Right lobe of liver (tissue), 6 donors: ENCODE measurements around the gene SCRN1. TPM values are rescaled to one million over a fixed set of nuclear protein-coding genes. Genes with fewer than 3 reads are reported as not detected.

Source experiments
- ATAC-seq, 4 donors: fragments of 200-7000 bp; cut with Tn5 transposase; one replicate each; pipeline ENCODE4 v1.9.1; 2020; ENCODE audit warnings: mild to moderate bottlenecking in 4 of 4, moderate library complexity in 4 of 4
- DNase-seq, 3 donors: peaks; one replicate each; pipeline ENCODE4 v3.0.0-alpha.2; 2020
- H3K27ac ChIP-seq, 3 donors: fragments of 200-600 bp; one replicate each; pipeline ENCODE4 v1.8.0; 2022
- H3K27me3 ChIP-seq, 2 donors: fragments of 200-600 bp; one replicate each; pipeline ENCODE4 v1.8.0; 2022
- H3K36me3 ChIP-seq, 4 donors: fragments of 200-600 bp; sonication (generic) in 1 of 4; one replicate each; pipeline versions ENCODE4 v1.5.1 to v1.8.0; 2017 to 2022; ENCODE audit warnings: control low read depth in 1 of 4
- H3K4me1 ChIP-seq, 4 donors: fragments of 200-600 bp; sonication (generic) in 1 of 4; one replicate each; pipeline versions ENCODE4 v1.5.1 to v1.8.0; 2017 to 2022; ENCODE audit warnings: control low read depth in 1 of 4
- H3K4me3 ChIP-seq, 3 donors: fragments of 200-600 bp; one replicate each; pipeline ENCODE4 v1.8.0; 2022
- H3K9me3 ChIP-seq, 4 donors: fragments of 200-600 bp; sonication (generic) in 1 of 4; one replicate each; pipeline versions ENCODE4 v1.5.1 to v1.8.0; 2017 to 2022; ENCODE audit warnings: control low read depth in 1 of 4
- POLR2A ChIP-seq: fragments of 450-650 bp; IDR thresholded peaks from one replicate; pipeline ENCODE4 v1.6.1; 2017; ENCODE audit warnings: antibody characterized with exemption, mild to moderate bottlenecking
- WGBS: methylation state at CpG from one replicate; pipeline ENCODE4 v1.1.6; 2018; ENCODE audit warnings: low coverage, low lambda C conversion rate; ENCODE audit not compliant: insufficient coverage; ENCODE audit errors: missing lambda C conversion rate; 5-methylcytosine and 5-hydroxymethylcytosine counted together
- intact Hi-C, 2 donors: fragments of 100-400 bp; cut with DNase I; formaldehyde crosslinking; loops; one replicate each; pipeline versions ENCODE4 v1.11.2 to v1.14.1; 2022
- total RNA-seq, 6 experiments: library from RNA; depleted of rRNA in 2 of 6; stranded (reverse); fragments of >200 nt in 2 of 6; fragmentation: NEBNext Ultra II Directional in 3 of 6; extraction: Animal tissue kit (Norgen Biotek cat#: 25700) in 3 of 6; gene quantifications; one replicate each; pipeline versions ENCODE4 v1.1.0 to v1.2.4, GENCODE V29; 2016 to 2023
- TF ChIP-seq, protein P1 (sequence below), 4 donors: fragments of 200-600 bp in 3 of 4; fragments of 450-650 bp in 1 of 4; IDR thresholded peaks; one replicate each; pipeline versions ENCODE4 v1.5.1 to v1.8.0; 2016 to 2022; ENCODE audit warnings: antibody characterized with exemption in 4 of 4, mild to moderate bottlenecking in 2 of 4
- donor health status: DM: no; HTN: yes; CAD: no.
- donor health status: DM: no; HTN: no; CAD: no.
- donor health status: DM: no; HTN: no; CAD: no.
- donor health status: DM: no; HTN: yes; CAD: no.
- donor health status: DM: no; HTN: yes; CAD: no.

Gene SCRN1
- total RNA-seq, 6 experiments from 2014 or later, result 1.3 to 2.9 (median 2.0) TPM

DNA sequence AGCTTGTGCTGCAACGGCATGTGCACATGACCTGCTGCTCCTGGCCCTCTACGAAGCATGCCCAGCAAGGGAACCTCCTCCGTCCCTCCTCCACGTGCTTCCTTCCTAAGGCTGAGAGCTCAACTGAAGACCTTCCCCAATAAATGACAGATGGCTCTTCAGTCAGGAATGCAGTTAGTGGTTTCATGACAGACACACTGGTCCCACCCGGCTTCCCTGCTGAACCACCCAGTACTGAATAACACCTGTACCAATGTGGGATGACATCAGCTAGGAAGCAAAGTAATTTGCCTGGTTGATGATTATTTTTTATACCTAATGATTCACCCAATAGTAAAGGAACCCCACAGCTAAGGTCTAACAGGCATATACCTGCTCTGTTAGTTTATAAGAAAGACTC is 69.1 kb downstream of the SCRN1 start:
- Histone ChIP-seq H3K9me3 (no peaks in the 10 kb centered on the region), H3K4me3 (no peak overlapping the region), H3K4me1 (peaks cover 0 to 1% (median 0%) of the 10 kb centered on the region in 4 donors), H3K27ac (no peak overlapping the region), H3K36me3 (no peaks in the 10 kb centered on the region), H3K27me3 (no peaks in the 10 kb centered on the region)
- intact Hi-C loops, result loop anchor here in 1 of 2 donors (10.0 kb wide), 1 partner anchor 166 kb away; no protein-coding TSS in a partner anchor
- TF ChIP-seq, protein P1, sequence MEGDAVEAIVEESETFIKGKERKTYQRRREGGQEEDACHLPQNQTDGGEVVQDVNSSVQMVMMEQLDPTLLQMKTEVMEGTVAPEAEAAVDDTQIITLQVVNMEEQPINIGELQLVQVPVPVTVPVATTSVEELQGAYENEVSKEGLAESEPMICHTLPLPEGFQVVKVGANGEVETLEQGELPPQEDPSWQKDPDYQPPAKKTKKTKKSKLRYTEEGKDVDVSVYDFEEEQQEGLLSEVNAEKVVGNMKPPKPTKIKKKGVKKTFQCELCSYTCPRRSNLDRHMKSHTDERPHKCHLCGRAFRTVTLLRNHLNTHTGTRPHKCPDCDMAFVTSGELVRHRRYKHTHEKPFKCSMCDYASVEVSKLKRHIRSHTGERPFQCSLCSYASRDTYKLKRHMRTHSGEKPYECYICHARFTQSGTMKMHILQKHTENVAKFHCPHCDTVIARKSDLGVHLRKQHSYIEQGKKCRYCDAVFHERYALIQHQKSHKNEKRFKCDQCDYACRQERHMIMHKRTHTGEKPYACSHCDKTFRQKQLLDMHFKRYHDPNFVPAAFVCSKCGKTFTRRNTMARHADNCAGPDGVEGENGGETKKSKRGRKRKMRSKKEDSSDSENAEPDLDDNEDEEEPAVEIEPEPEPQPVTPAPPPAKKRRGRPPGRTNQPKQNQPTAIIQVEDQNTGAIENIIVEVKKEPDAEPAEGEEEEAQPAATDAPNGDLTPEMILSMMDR (IDR thresholded peaks at IDR 0.05), result no peak
- no peak for TF ChIP-seq POLR2A
- no peak for DNase-seq
- WGBS, result 100% methylated on average over 1 of the region's 5 CpGs
- ATAC-seq, result no peak

DNA sequence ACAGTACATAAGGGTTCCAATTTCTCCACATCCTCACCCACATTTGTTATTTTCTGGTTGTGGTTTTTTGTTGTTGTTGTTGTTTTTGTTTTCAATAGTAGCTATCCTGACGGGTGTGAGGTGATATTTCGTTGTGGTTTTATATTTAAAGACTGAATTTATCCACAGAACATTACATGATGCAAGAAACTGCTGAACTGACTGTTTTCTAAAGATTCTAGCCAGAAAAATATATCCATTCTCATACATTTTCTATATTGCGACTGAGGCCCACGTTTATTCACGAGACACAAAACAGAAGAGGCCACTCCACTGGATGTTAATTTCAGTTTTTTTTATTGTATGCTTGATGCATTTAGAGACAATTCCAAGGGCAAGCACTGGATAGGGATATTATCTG is 69.8 kb downstream of the SCRN1 start:
- no peaks in the 10 kb centered on the region for H3K9me3 ChIP-seq
- TF ChIP-seq, protein P1 (IDR thresholded peaks at IDR 0.05), result no peak
- no peak for TF ChIP-seq POLR2A
- H3K36me3 ChIP-seq, result no peaks in the 10 kb centered on the region
- no peak overlapping the region for H3K4me3 ChIP-seq
- WGBS, result 73% methylated on average over 5 of the region's 5 CpGs
- ATAC-seq (no peak), DNase-seq (no peak)
- intact Hi-C loops, result loop anchor here (10.0 kb wide), 2 partner anchors 165 to 275 kb away; no protein-coding TSS in a partner anchor
- H3K4me1 ChIP-seq, result peaks cover 0 to 1% (median 0%) of the 10 kb centered on the region in 4 donors
- no peaks in the 10 kb centered on the region for H3K27me3 ChIP-seq
- H3K27ac ChIP-seq, result no peak overlapping the region

DNA sequence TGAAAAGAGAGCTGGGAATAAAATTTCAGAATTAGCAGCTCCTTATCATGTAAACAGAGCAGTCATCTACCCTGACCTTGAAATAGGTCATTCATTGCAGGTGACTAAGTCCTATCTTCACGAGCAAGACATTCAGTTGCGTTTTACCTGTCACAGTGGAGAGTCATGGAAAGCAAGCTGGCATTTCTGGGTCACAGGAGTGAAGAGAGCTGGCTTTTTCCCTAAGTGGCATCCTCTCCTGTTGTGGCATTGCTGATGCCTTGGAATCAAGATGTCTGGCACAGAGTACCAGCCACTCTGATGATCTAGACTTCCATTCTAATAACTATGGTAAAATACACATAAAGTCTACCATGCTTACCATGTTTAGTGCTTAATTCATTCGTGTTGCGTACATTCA is 70.8 kb downstream of the SCRN1 start:
- Histone ChIP-seq H3K27me3 (no peaks in the 10 kb centered on the region), H3K27ac (no peak overlapping the region), H3K4me1 (peaks cover 0 to 1% (median 0%) of the 10 kb centered on the region in 4 donors), H3K36me3 (no peaks in the 10 kb centered on the region), H3K9me3 (no peaks in the 10 kb centered on the region), H3K4me3 (no peak overlapping the region)
- WGBS, result 64% methylated on average over 4 of the region's 4 CpGs
- TF ChIP-seq POLR2A, result no peak
- TF ChIP-seq, protein P1 (IDR thresholded peaks at IDR 0.05), result no peak
- no peak for ATAC-seq
- no peak for DNase-seq
- intact Hi-C loops, result loop anchor here in 1 of 2 donors (10.0 kb wide), 1 partner anchor 274 kb away; no protein-coding TSS in a partner anchor

DNA sequence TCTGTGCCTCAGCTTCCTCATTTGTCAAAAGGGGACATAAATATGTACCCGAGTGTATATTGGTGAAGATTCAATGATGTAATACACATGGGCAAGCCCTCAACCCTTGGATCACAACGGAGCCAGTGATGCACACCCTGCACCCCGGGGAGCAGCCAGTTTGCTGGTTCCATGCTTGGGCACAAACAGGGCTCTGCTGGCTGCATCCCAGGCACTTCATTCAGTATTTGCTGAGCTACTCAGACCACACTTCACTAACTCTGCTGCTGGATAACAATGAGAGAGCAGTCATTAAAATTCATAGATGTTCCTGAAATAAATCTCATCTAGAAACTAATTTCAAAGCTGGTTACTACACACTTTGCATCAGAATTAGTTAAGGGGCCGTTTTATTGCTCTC is 72.0 kb downstream of the SCRN1 start:
- WGBS, result 56% methylated on average over 3 of the region's 4 CpGs
- H3K27me3 ChIP-seq, result no peaks in the 10 kb centered on the region
- ATAC-seq (no peak), DNase-seq (no peak)
- H3K36me3 ChIP-seq, result no peaks in the 10 kb centered on the region
- H3K4me1 ChIP-seq, result peaks cover 0 to 1% (median 0%) of the 10 kb centered on the region in 4 donors
- no peak for TF ChIP-seq POLR2A
- TF ChIP-seq, protein P1 (IDR thresholded peaks at IDR 0.05), result no peak
- H3K27ac ChIP-seq, result no peak overlapping the region
- no peaks in the 10 kb centered on the region for H3K9me3 ChIP-seq
- intact Hi-C loops, result loop anchor here in 1 of 2 donors (10.0 kb wide), 1 partner anchor 273 kb away; no protein-coding TSS in a partner anchor
- H3K4me3 ChIP-seq, result no peak overlapping the region
